Sigmoid colon (tissue), 3 donors: ENCODE measurements around the gene ZNF774.

Source experiments
- CTCF ChIP-seq, 4 experiments: fragments of 450-650 bp in 3 of 4; fragments of 200-600 bp in 1 of 4; IDR thresholded peaks; one replicate each; pipeline ENCODE4 v1.5.1; 2016 to 2019; ENCODE audit warnings: antibody characterized with exemption in 4 of 4, mild to moderate bottlenecking in 3 of 4, moderate library complexity in 2 of 4
- POLR2A ChIP-seq, 2 donors: fragments of 450-650 bp; IDR thresholded peaks; one replicate each; pipeline ENCODE4 v1.6.1; 2016; ENCODE audit warnings: antibody characterized with exemption in 2 of 2, mild to moderate bottlenecking in 2 of 2, moderate library complexity in 2 of 2

DNA sequence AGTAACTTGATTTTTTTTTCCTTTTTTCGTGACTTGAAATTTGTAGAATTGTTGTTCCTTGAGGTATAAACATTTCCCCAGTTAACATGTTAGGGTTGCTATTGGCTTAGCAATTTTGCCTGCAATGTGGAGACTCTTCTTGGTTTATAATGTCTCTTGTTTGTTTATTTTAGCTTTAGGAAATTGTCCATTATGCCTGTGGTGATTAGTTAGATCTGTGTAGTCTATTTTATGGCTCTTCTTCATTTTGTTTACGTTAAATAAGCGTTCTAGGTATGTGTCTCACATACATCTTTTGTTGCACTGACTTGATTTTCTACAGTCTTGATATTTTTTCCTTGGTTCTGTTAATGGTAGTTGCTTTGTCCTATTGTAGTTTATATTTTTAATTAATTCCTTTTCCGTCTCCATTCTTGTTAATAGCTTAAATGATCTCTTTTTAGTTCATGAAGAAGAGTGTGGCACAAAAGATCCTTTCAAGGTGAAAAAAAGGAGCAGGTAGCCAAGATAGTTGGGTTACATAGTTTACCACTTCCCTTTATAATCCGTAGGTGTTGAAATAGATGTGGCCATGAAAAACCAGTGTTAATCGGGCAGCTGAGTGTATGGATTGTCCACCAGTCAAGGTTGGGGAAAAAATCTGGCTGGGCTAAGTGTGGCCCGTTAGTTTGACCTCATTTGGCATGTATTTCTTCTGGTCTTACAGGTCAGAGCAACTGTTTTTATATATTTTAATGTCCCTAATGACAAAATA lies 48.1 kb downstream of the ZNF774 start:
- no peak for TF ChIP-seq CTCF (IDR thresholded peaks at IDR 0.05)
- no peak for TF ChIP-seq POLR2A (IDR thresholded peaks at IDR 0.05)
